PC-3 (cell line): ENCODE results near the gene BCAR3.

Experiments
- CTCF ChIP-seq: fragments of 300-600 bp; sonication (generic); conservative IDR thresholded peaks from 2 replicates; pipeline ENCODE4 v1.5.1; 2017; ENCODE audit warnings: antibody characterized with exemption, low read depth, mild to moderate bottlenecking, low read length
- EZH2 ChIP-seq: fragments of 300-600 bp; sonication (generic); IDR thresholded peaks from one replicate; pipeline ENCODE4 v1.6.1; 2017; ENCODE audit warnings: antibody characterized with exemption, mild to moderate bottlenecking, low read length; ENCODE audit not compliant: unreplicated experiment

- TF ChIP-seq CTCF (no peak), EZH2 (no peak)
These were observed 4.3 kb upstream of the BCAR3 start for GRCh38 chr1:93685918-93686317.
